IMR-90 (cell line): ENCODE results near the gene NR2C1.

Source experiments
- BHLHE40 ChIP-seq: fragments of 150-350 bp; IDR thresholded peaks from 2 replicates; pipeline ENCODE4 v1.6.1; 2016; ENCODE audit warnings: mild to moderate bottlenecking, low read depth, low read length
- CTCF ChIP-seq: conservative IDR thresholded peaks from 2 replicates; pipeline ENCODE4 v1.5.1; 2012; ENCODE audit warnings: mild to moderate bottlenecking, low read depth, low read length, improper control_type of control experiment
- FOS ChIP-seq: fragments of 150-350 bp; IDR thresholded peaks from 2 replicates; pipeline ENCODE4 v1.6.1; 2016; ENCODE audit warnings: low read depth, low read length
- MAZ ChIP-seq: IDR thresholded peaks from 2 replicates; pipeline ENCODE4 v1.6.1; 2012; ENCODE audit warnings: low read depth, mild to moderate bottlenecking, low read length, improper control_type of control experiment, moderate library complexity, borderline replicate concordance
- MXI1 ChIP-seq: IDR thresholded peaks from 2 replicates; pipeline ENCODE4 v1.6.1; 2012; ENCODE audit warnings: low read depth, mild to moderate bottlenecking, low read length, moderate library complexity, borderline replicate concordance
- POLR2A ChIP-seq: IDR thresholded peaks from 2 replicates; pipeline ENCODE4 v1.6.1; 2012; ENCODE audit warnings: mild to moderate bottlenecking, low read depth, low read length
- RAD21 ChIP-seq: IDR thresholded peaks from 2 replicates; pipeline ENCODE4 v1.6.1; 2012; ENCODE audit warnings: low read length, improper control_type of control experiment
- RCOR1 ChIP-seq: IDR thresholded peaks from 2 replicates; pipeline ENCODE4 v1.6.1; 2012; ENCODE audit warnings: mild to moderate bottlenecking, low read length, improper control_type of control experiment; ENCODE audit not compliant: insufficient replicate concordance

GRCh38 chr12:95051241-95051640 is 22.2 kb downstream of the NR2C1 start:
- no peak for TF ChIP-seq CTCF
- no peak for TF ChIP-seq POLR2A
- no peak for TF ChIP-seq BHLHE40
- TF ChIP-seq RAD21 = no peak
- no peak for TF ChIP-seq RCOR1
- no peak for TF ChIP-seq MAZ
- no peak for TF ChIP-seq MXI1
- TF ChIP-seq FOS = no peak
